Right atrium auricular region (tissue), 2 donors: ENCODE measurements around the gene SLIT3. TPM values are rescaled to one million over a fixed set of nuclear protein-coding genes. Genes with fewer than 3 reads are reported as not detected.

ENCODE experiments used
- DNase-seq: peaks from one replicate; pipeline ENCODE4 v3.0.0-alpha.2; 2019; ENCODE audit warnings: low spot score
- H3K27ac ChIP-seq, 2 donors: fragments of 200-600 bp; sonication (generic); 1 replicate in 1 of 2; 2 replicates in 1 of 2; pipeline ENCODE4 v1.5.1; 2016 to 2019
- H3K27me3 ChIP-seq, 2 donors: fragments of 200-600 bp; sonication (generic); one replicate each; pipeline versions ENCODE4 v1.5.1 to v1.6.0; 2017 to 2019
- H3K36me3 ChIP-seq: fragments of 200-600 bp; sonication (generic); one replicate; pipeline ENCODE4 v1.5.1; 2016
- H3K4me1 ChIP-seq, 2 donors: fragments of 200-600 bp; sonication (generic); one replicate each; pipeline versions ENCODE4 v1.5.1 to v1.6.0; 2017 to 2019
- H3K4me3 ChIP-seq, 2 donors: fragments of 200-600 bp; sonication (generic); 1 replicate in 1 of 2; 2 replicates in 1 of 2; pipeline ENCODE4 v1.5.1; 2017 to 2019; ENCODE audit warnings: mild to moderate bottlenecking in 1 of 2, moderate library complexity in 1 of 2
- H3K9me3 ChIP-seq, 2 donors: fragments of 200-600 bp; sonication (generic); one replicate each; pipeline ENCODE4 v1.5.1; 2019
- total RNA-seq, 2 donors: library from RNA; depleted of rRNA; stranded (reverse); fragments of >200 nt; gene quantifications; one replicate each; pipeline ENCODE4 v1.1.0, GENCODE V29; 2016
- TF ChIP-seq, protein P1 (sequence below), 2 donors: fragments of 200-600 bp; sonication (generic); IDR thresholded peaks; one replicate each; pipeline ENCODE4 v1.5.1; 2019; ENCODE audit warnings: antibody characterized with exemption in 2 of 2

Gene SLIT3
- total RNA-seq, 2 donors from 2014 or later, result 66.1 to 85.8 TPM

DNA sequence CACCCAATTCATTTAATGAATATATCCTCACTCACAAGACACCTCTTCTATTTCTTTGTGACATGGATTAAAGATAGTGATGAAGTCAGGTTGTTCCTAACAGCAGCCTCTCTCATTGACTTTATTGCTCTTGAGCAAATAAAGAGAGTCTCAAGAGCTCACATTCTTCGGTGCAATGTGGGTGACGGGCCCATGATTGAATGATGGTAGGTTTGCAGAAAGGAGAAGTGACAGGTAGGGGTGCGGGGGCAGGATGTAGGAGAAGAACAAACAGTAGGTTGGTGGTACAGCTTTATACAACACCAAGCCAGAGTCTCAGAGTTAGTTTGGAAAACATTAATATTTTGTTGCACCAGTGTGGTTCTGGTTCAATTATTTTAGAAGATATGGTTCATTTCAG lies 122.2 kb downstream of the SLIT3 start:
- no peaks in the 10 kb centered on the region for H3K36me3 ChIP-seq
- no peaks in the 10 kb centered on the region for H3K9me3 ChIP-seq
- no peaks in the 10 kb centered on the region for H3K27me3 ChIP-seq
- TF ChIP-seq, protein P1, sequence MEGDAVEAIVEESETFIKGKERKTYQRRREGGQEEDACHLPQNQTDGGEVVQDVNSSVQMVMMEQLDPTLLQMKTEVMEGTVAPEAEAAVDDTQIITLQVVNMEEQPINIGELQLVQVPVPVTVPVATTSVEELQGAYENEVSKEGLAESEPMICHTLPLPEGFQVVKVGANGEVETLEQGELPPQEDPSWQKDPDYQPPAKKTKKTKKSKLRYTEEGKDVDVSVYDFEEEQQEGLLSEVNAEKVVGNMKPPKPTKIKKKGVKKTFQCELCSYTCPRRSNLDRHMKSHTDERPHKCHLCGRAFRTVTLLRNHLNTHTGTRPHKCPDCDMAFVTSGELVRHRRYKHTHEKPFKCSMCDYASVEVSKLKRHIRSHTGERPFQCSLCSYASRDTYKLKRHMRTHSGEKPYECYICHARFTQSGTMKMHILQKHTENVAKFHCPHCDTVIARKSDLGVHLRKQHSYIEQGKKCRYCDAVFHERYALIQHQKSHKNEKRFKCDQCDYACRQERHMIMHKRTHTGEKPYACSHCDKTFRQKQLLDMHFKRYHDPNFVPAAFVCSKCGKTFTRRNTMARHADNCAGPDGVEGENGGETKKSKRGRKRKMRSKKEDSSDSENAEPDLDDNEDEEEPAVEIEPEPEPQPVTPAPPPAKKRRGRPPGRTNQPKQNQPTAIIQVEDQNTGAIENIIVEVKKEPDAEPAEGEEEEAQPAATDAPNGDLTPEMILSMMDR (IDR thresholded peaks at IDR 0.05), result no peak
- H3K4me3 ChIP-seq, result no peak overlapping the region
- no peak overlapping the region for H3K27ac ChIP-seq
- peaks cover 0 to 5% of the 10 kb centered on the region in 2 donors for H3K4me1 ChIP-seq
- no peak for DNase-seq

DNA sequence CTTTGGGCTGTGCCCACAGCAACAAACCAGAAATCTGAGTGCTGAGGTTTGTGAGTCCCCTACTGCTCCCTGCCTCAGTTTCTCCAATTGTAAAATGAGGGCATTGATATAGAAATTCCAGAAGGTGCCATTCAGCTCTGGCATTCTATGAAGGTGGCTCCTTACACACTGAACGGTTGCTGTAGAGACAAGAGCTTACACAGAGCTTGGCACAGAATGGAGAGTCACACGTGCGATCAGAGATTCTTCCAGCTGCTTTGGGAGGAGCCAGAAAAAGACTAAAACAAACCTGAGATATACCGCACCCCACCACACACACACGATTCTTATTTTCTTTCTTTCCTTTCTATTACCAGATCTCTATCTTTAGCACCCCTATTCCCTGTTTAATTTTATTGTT lies 122.7 kb downstream of the SLIT3 start:
- no peak overlapping the region for H3K4me3 ChIP-seq
- H3K4me1 ChIP-seq, result peaks cover 0 to 5% of the 10 kb centered on the region in 2 donors
- TF ChIP-seq, protein P1 (IDR thresholded peaks at IDR 0.05), result no peak
- H3K27me3 ChIP-seq, result no peaks in the 10 kb centered on the region
- DNase-seq, result no peak
- no peaks in the 10 kb centered on the region for H3K9me3 ChIP-seq
- H3K27ac ChIP-seq, result no peak overlapping the region
- H3K36me3 ChIP-seq, result no peaks in the 10 kb centered on the region

DNA sequence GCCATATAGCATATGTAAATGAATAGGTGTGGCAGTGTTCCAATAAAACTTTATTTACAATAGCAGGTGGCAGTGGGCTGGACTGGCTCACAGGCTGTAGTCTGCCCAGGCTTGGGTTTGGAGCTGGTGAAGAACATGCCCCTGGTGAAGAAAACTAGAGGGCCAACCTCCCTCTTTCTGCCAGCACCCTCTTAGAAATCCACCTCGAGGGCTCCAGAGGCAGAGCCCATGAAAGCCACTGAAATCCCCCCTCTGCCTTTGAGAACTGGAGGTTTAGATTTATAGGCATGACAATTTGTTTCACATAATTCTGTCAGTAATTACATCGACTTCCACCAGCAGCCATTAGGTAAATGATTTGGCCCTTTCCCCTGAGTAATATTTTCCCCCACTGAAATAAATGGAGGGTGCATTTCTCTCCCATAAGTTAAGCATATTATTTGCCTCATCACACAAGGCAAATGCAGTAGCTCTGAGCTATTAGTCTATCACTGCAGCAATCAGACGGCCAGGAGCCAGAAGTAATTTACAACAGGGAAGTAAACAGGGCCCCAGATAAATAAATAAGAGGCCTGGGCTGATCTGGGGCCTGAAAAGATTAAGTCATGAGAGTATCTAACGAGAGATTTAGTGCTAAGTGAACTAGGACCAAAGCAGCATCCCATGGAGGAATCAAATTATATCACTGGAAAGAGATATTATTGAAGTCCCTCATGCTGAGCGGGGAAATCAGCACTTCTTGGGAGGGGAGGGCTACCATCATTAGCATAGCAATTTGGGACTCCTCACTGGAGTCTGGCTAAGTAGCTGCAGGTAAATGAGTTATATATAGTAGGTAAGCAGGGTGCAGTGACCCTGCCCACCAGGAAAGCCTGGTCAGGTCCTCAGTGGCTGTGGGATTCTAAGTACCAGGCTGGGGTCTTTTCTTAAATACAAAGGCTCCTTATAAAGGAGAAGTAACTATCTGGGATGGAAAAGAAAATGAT lies 123.9 kb downstream of the SLIT3 start:
- no peak overlapping the region for H3K27ac ChIP-seq
- TF ChIP-seq, protein P1 (IDR thresholded peaks at IDR 0.05), result no peak
- no peaks in the 10 kb centered on the region for H3K9me3 ChIP-seq
- no peaks in the 10 kb centered on the region for H3K27me3 ChIP-seq
- H3K36me3 ChIP-seq, result no peaks in the 10 kb centered on the region
- DNase-seq, result no peak
- H3K4me3 ChIP-seq, result no peak overlapping the region
- H3K4me1 ChIP-seq, result peaks cover 0 to 5% of the 10 kb centered on the region in 2 donors

DNA sequence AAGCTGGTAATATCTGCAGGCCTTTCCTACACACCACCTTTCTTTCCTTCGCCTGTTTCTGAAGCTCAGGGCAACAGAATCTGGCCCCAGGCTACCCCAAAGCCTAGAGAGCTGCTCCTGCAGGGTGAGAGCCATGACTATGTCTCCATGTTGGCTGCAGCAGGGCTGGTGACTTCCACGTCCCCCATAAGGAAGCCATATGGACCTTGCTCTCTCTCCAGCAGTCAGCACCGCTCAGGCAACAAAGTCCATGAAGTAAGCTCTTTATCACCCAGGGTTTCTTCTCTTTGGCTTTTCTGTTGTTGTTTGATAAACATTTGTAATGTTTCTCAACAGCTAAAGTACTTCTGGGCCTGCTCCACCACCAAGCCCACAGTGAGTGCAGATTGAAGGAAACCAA lies 125.2 kb downstream of the SLIT3 start:
- no peak overlapping the region for H3K4me3 ChIP-seq
- TF ChIP-seq, protein P1 (IDR thresholded peaks at IDR 0.05), result no peak
- H3K9me3 ChIP-seq, result no peaks in the 10 kb centered on the region
- H3K27me3 ChIP-seq, result no peaks in the 10 kb centered on the region
- DNase-seq, result no peak
- H3K27ac ChIP-seq, result no peak overlapping the region
- no peaks in the 10 kb centered on the region for H3K36me3 ChIP-seq
- H3K4me1 ChIP-seq, result peaks cover 0 to 5% of the 10 kb centered on the region in 2 donors

DNA sequence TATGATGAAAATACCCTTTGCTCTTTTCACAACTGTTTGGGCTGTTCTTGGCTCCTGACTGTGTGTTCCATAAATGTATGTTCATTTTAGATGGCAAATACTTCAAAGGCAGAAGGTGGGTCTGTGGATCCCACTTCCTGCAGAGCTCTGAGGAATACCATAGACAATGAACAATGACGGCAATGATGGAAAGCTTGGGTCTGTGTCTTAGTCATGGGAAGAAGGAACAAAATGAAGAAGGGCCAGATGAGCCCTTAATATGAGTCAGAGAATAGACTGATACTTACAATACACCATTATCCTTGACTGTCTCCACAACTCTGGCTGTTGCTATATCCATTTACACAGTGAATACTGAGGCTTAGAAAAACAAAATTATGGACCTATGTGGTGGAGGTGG lies 126.0 kb downstream of the SLIT3 start:
- Histone ChIP-seq H3K27me3 (no peaks in the 10 kb centered on the region), H3K4me3 (no peak overlapping the region), H3K27ac (no peak overlapping the region), H3K36me3 (no peaks in the 10 kb centered on the region), H3K9me3 (no peaks in the 10 kb centered on the region), H3K4me1 (peaks cover 0 to 5% of the 10 kb centered on the region in 2 donors)
- TF ChIP-seq, protein P1 (IDR thresholded peaks at IDR 0.05), result no peak
- DNase-seq, result no peak
